Suppressor macrophage treated with lipopolysaccharide for 4 hours (primary cell): Measurements from ENCODE around the gene NTSR1.

ENCODE experiments used
- DNase-seq: peaks from one replicate; pipeline ENCODE4 v3.0.0-alpha.2; 2020

Gene NTSR1

GRCh38 chr20:62805711-62806382 lies 97.2 kb downstream of the NTSR1 start:
- DNase-seq, result peak; percentile 90

GRCh38 chr20:62806383-62807050 lies 97.9 kb downstream of the NTSR1 start:
- DNase-seq, result no peak

- DNase-seq, result no peak
These were observed 99.0 kb downstream of the NTSR1 start for GRCh38 chr20:62807444-62808210.

DNA sequence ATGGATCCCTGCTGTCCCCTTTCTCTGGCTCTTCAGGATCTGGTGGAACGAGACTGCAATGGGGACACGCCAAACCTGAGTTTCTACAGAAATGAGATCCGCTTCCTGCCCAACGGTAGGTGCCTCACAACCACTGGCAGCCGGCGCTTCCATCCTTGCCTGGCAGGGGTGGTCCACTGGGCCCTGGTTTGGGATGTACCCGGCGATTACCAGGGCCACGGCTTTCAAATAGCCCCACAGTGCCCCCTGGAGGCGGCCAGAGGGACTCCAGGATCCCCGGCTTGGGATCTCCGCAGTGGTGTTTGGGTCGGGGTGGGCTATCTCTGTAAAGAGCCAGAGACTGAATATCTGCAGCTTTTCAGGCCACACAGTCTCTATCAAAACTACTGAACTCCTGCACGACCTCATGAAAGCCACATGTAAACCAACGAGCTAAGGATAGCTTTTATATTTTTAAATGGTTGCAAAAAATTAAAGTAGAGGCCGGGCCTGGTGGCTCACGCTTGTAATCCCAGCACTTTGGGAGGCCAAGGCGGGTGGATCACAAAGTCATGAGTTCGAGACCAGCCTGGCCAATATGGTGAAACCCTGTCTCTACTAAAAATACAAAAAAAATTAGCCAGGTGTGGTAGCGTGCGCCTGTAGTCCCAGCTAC lies 99.7 kb downstream of the NTSR1 start:
- peak; percentile 73 for DNase-seq

DNA sequence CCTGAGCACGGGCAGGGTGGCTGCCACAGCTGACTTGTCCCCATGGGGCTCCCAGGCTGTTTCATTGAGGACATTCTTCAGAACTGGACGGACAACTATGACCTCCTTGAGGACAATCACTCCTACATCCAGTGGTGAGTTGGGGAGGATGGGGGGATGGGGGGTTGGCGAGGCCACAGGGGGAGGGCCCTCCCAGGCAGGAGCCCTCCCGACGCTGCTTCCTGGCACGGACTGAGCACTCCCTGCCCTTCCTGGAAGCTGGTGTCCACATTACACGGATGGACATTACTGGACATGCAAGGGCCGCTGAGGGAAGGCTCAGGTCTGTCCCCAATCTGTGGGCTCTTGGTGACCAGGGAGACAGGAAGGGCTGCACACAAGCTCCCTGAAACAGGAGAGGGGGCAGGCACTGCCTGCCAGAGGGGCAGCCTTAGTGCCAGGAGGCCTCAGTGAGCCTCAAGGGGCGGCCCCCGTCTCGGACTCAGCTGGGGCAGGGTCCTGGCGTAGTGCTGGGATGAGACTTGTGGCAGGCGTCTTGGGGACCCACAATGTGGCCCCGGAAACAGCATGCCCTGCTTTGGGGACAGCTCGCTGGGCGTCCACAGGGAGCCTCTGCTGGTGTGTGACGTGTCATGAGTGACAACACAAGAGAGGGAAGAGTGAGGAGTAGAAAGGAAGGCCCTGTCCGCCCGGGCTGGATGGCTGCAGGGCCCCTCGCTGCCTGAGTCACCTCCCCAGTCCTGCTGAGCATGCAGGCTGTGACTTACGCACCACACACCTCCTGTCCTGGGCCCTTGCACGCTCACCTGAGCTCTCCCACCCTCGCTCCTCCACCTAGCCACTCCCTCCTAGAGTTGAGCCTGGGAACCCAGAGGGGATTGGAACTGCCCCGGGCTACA lies 101.1 kb downstream of the NTSR1 start:
- DNase-seq, result no peak

DNA sequence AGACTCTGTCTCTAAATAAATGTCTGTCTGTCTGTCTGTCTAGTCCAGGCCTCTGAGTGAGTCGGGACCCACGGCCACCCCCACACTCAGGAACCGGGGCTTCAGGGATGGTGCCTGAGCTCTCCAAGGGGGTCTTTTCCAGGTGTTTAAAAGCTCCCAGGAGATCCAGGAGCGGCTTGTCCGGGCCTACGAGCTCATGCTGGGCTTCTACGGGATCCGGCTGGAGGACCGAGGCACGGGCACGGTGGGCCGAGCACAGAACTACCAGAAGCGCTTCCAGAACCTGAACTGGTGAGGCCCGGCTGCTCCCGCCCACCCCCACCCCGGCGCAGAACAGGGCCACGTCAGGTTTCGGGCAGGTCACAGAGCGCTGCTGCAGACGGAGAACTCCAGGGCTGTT lies 102.7 kb downstream of the NTSR1 start:
- no peak for DNase-seq

DNA sequence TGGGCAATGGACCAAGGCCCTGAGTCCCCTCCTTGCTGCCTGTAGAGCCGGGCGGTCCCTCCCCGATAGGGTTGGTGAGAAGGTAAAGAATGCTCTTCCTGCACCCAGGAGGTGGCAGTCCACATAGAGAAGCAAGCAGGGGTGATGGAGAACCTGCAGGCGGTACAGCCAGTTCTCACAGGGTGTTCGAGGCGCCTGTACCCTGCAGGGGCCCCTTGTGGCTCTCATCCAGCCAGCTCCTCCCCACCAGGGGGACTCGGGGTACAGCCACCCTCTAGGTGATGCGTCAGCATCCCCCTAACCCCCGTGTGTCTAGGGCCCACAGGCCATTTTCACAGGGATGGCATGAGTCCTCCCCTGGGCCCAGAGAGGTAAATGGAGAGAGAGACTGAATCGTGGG lies 103.1 kb downstream of the NTSR1 start:
- DNase-seq, result no peak
